Lower leg skin (tissue), 3 donors: ENCODE results near the gene MAN1C1.

ENCODE experiments used
- CTCF ChIP-seq, 3 donors: fragments of 450-650 bp; IDR thresholded peaks; one replicate each; pipeline ENCODE4 v1.5.1; 2016; ENCODE audit warnings: antibody characterized with exemption in 3 of 3, mild to moderate bottlenecking in 3 of 3, moderate library complexity in 2 of 3
- POLR2A ChIP-seq, 2 donors: fragments of 450-650 bp; IDR thresholded peaks; one replicate each; pipeline ENCODE4 v1.6.1; 2016 to 2017; ENCODE audit warnings: antibody characterized with exemption in 2 of 2, mild to moderate bottlenecking in 1 of 2, moderate library complexity in 1 of 2

GRCh38 chr1:25798666-25799351 is 182.2 kb downstream of the MAN1C1 start:
- TF ChIP-seq CTCF (IDR thresholded peaks at IDR 0.05) (no peak), POLR2A (IDR thresholded peaks at IDR 0.05) (no peak)
